ENCODE data around the gene ISG15. TPM values are rescaled to one million over a fixed set of nuclear protein-coding genes. Genes with fewer than 3 reads are reported as not detected.

The ISG15 gene
- total and polyA plus RNA-seq, 2 of the 13 experiments (the other 11 are each of a cell fraction or from before 2014, with no cell fraction given): 42.1 to 54.9 TPM

GRCh38 chr1:1000357-1001056 is 12.8 kb upstream of the ISG15 start (continued):
- TF ChIP-seq, protein P1, sequence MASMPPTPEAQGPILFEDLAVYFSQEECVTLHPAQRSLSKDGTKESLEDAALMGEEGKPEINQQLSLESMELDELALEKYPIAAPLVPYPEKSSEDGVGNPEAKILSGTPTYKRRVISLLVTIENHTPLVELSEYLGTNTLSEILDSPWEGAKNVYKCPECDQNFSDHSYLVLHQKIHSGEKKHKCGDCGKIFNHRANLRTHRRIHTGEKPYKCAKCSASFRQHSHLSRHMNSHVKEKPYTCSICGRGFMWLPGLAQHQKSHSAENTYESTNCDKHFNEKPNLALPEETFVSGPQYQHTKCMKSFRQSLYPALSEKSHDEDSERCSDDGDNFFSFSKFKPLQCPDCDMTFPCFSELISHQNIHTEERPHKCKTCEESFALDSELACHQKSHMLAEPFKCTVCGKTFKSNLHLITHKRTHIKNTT (CRISPR knock-in tag; IDR thresholded peaks at IDR 0.05): 0 out of 2 replicates have a peak, but pooled peaks have one; percentile 16
- TF ChIP-seq GPN1 (CRISPR knock-in tag; IDR thresholded peaks at IDR 0.05; ENCODE audit: borderline replicate concordance): no peak
- no peak for TF ChIP-seq DNMT3B (CRISPR knock-in tag; conservative IDR thresholded peaks at IDR 0.05)
- 0 out of 2 replicates have a peak, but pooled peaks have one; percentile 54 for TF ChIP-seq ISL2 (CRISPR knock-in tag; IDR thresholded peaks at IDR 0.05)

DNA sequence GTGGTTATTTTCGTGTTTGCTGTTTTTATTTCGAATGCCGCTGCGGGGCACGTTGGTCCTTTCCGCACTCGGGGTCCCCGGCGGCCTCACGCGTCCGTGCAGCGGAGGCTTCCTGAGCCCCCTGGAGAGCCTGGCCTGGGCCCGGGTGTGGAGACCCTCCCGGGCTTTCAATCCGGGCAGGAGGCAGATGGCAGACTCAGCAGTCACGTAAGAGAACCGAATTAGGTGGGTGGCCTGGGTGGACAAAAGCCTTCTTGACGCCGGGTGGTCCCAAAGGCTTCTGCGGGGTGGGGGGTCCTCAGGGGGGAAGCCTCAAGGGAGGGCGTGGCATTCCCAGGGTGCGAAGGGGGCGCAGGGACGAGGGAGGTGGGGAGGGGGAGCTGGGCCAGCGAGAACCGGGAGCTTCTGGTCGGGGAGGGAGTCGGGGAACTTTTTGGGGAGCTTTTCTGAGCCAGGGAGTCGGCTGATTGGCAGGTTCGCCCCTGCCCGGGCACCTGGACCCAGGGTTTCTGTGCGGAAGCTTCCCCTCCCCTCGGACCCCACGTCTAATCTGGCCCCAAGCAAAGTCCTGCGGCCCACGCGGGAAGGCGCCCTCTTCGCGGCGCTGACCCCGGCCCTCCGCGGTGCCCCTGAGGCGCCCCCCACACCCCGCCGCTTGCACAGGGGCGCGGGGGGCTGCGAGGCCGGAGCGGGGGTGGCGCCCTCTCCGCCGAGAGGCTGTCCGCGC is 12.1 kb upstream of the ISG15 start:
- CTCF ChIA-PET (ENCODE audit: low intra/inter-chr PET ratio, low total read pairs): interaction anchor here (1.9 kb wide), 1 partner anchor 17 kb away, joined by 5 read pairs; no protein-coding TSS in a partner anchor
- H3K9ac ChIP-seq (ENCODE audit: insufficient read depth, low read depth, low read length): peak overlapping the region; percentile 97
- BruUV-seq (replicated peaks): no TSS peak
- TF ChIP-seq ZNF367 (CRISPR knock-in tag; IDR thresholded peaks at IDR 0.05; ENCODE audit: borderline replicate concordance): no peak
- TF ChIP-seq DNMT3B (CRISPR knock-in tag; conservative IDR thresholded peaks at IDR 0.05): no peak
- TF ChIP-seq ZNF225 (CRISPR knock-in tag; IDR thresholded peaks at IDR 0.05): no peak
- TF ChIP-seq ZNF460 (CRISPR knock-in tag; IDR thresholded peaks at IDR 0.05; ENCODE audit: borderline replicate concordance): no peak
- TF ChIP-seq ZNF576 (CRISPR knock-in tag; IDR thresholded peaks at IDR 0.05): no peak
- TF ChIP-seq, protein P2, sequence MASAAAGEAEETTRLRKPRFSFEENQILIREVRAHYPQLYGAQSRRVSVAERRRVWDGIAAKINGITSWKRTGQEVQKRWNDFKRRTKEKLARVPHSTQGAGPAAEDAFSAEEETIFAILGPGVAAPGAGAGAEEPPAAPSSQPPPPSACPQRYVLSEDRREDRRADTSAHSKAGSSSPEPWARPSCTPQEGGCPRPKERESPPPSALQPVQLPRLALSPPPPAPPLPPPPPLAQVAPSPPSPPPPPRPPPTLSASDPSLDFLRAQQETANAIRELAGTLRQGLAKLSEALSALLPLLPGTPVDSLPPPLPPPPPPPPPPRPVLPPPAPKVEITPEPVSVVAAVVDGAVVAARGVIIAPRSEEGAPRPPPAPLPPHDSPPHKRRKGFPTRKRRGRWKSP (CRISPR knock-in tag; IDR thresholded peaks at IDR 0.05): no peak; the same call in 1 of the 2 replicates
- TF ChIP-seq RORA (CRISPR knock-in tag; IDR thresholded peaks at IDR 0.05): no peak
- TF ChIP-seq NFRKB (IDR thresholded peaks at IDR 0.05): no peak
- TF ChIP-seq ZMYM4 (CRISPR knock-in tag; IDR thresholded peaks at IDR 0.05): no peak
- TF ChIP-seq ZBED4 (CRISPR knock-in tag; IDR thresholded peaks at IDR 0.05; ENCODE audit: borderline replicate concordance): no peak
- no peak for TF ChIP-seq SMYD3 (CRISPR knock-in tag; IDR thresholded peaks at IDR 0.05)
- TF ChIP-seq CEBPG (CRISPR knock-in tag; IDR thresholded peaks at IDR 0.05): no peak

More for the DNA sequence above, 12.1 kb upstream of the ISG15 start:
- Histone ChIP-seq H4K20me1 (ENCODE audit: insufficient read depth, low read length) (peaks cover 4% of the 10 kb centered on the region; the same call in 1 of the 2 replicates), H3K4me2 (ENCODE audit: low read depth, low read length) (peak overlapping the region; percentile 92), H3K4me1 (ENCODE audit: insufficient read depth, low read length) (peaks cover 63% of the 10 kb centered on the region), H3K9me3 (ENCODE audit: low read length) (no peaks in the 10 kb centered on the region), H3K36me3 (replicated peaks in 1 of 2; ENCODE audit: control insufficient read depth in 1 of 2, insufficient read depth in 2 of 2, low read length in 2 of 2) (no peaks in the 10 kb centered on the region), H2AFZ (ENCODE audit: low read length) (no peak overlapping the region), H3K27me3 (ENCODE audit: control insufficient read depth in 1 of 2, insufficient read depth in 2 of 2, low read length in 2 of 2) (no peaks in the 10 kb centered on the region), H3K27ac (ENCODE audit: extremely low read length, insufficient read depth, low read length) (peak overlapping the region; percentile 97), H3K4me3 (replicated peaks in 1 of 3; ENCODE audit: insufficient read depth in 1 of 3, low read depth in 2 of 3, low read length in 3 of 3) (peak overlapping the region; percentile 63 to 78 (median 78)), H3K79me2 (ENCODE audit: insufficient read depth, low read length) (peaks cover 15% of the 10 kb centered on the region)
- in situ Hi-C loops (cut with HindIII; ENCODE audit: extremely low pct_ligation_motif_present, low pct_unique_long_range_greater_than_20kb) (no loop called here), intact Hi-C loops (cut with micrococcal nuclease; ENCODE audit: unreplicated experiment) (loop anchor here (10.0 kb wide), 1 partner anchor 234 kb away; the partner anchor contains the start of genes B3GALT6 and SDF4)
- DNase-seq (ENCODE audit: low spot score): no peak
- no peak for ATAC-seq
- no peak for FAIRE-seq
- POLR2A ChIA-PET: interaction anchor here (0.8 to 1.9 kb wide), 6 partner anchors 12 to 273 kb away, joined by 3 to 9 read pairs (median 4); partner anchors contain the start of genes AGRN, ISG15, NOC2L and UBE2J2
- WGBS (ENCODE audit: low lambda C conversion rate): under 1% methylated on average over 24 of the region's 58 CpGs

Data from HepG2 (cell line).